Neural progenitor cell (in vitro differentiated cells): ENCODE data around the gene CDCP2.

Experiments used
- EZH2 ChIP-seq: fragments of 200-600 bp; sonication (generic); IDR thresholded peaks from 2 replicates; pipeline ENCODE4 v1.6.1; 2017; ENCODE audit warnings: antibody characterized with exemption, mild to moderate bottlenecking, moderate library complexity
- TF ChIP-seq, protein P1 (sequence below): fragments of 200-600 bp; sonication (generic); IDR thresholded peaks from 2 replicates; pipeline ENCODE4 v1.5.1; 2017; ENCODE audit warnings: antibody characterized with exemption, mild to moderate bottlenecking

DNA sequence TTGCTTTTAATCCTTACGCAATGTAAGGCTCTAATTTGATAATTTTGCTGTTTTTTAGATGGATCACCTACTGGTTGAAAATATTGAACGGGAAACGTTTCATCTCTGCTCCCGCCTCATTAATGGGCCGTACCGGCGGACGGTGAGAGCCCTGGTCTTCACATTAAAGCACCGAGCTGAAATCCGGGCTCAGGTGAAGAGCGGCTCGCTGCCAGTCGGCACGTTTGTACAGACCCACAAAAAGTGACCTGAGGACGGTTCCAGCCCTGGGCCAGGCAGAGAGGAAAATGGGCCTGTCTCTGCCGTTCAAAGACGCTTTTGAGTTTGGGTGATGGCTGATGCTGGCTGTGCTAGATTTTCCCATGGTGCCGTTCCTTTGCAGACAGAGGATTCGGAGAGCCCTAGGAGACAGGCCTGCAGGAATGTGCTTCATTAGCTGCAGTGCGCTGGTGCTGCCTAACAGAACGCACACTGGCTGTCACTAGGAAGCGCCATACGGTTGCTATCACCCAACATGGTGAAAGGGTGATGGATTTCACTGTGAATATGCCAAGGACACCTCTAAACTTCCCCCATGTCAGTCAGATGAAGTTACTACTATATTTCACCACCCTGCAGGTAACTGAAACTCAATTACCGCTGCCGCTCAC lies 56.4 kb downstream of the CDCP2 start:
- TF ChIP-seq, protein P1, sequence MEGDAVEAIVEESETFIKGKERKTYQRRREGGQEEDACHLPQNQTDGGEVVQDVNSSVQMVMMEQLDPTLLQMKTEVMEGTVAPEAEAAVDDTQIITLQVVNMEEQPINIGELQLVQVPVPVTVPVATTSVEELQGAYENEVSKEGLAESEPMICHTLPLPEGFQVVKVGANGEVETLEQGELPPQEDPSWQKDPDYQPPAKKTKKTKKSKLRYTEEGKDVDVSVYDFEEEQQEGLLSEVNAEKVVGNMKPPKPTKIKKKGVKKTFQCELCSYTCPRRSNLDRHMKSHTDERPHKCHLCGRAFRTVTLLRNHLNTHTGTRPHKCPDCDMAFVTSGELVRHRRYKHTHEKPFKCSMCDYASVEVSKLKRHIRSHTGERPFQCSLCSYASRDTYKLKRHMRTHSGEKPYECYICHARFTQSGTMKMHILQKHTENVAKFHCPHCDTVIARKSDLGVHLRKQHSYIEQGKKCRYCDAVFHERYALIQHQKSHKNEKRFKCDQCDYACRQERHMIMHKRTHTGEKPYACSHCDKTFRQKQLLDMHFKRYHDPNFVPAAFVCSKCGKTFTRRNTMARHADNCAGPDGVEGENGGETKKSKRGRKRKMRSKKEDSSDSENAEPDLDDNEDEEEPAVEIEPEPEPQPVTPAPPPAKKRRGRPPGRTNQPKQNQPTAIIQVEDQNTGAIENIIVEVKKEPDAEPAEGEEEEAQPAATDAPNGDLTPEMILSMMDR = no peak
- no peak for TF ChIP-seq EZH2
